ENCODE measurements around the gene HNRNPL.

GRCh38 chr19:38868551-38868950, 18.8 kb upstream of the HNRNPL start:
- TF ChIP-seq CTCF (conservative IDR thresholded peaks at IDR 0.05) (no peak), ZFX (IDR thresholded peaks at IDR 0.05) (no peak)
